B cell (primary cell): ENCODE results near the gene ALPK3.

ENCODE experiments used
- CTCF ChIP-seq: fragments of 200-600 bp; IDR thresholded peaks from one replicate; pipeline ENCODE4 v1.8.0; 2022; ENCODE audit warnings: antibody characterized with exemption, mild to moderate bottlenecking
- EZH2 ChIP-seq: IDR thresholded peaks from 2 replicates; pipeline ENCODE4 v1.6.1; 2012; ENCODE audit warnings: borderline replicate concordance, low read depth, mild to moderate bottlenecking, moderate library complexity, low read length; ENCODE audit not compliant: insufficient read depth, poor library complexity, severe bottlenecking

- no peak for TF ChIP-seq EZH2
- TF ChIP-seq CTCF, result no peak
These were observed 67.0 kb downstream of the ALPK3 start, which contains the start of gene SLC28A1 for GRCh38 chr15:84883916-84884781.
